Omental fat pad (tissue), 4 donors: Measurements from ENCODE around the gene TTLL13. TPM values are rescaled to one million over a fixed set of nuclear protein-coding genes. Genes with fewer than 3 reads are reported as not detected.

Source experiments
- ATAC-seq: fragments of 150-250 bp; one replicate; pipeline ENCODE4 v1.9.1; 2016; ENCODE audit warnings: mild to moderate bottlenecking, moderate library complexity; ENCODE audit not compliant: low FRiP score
- DNase-seq: peaks from one replicate; pipeline ENCODE4 v3.0.0-alpha.2; 2019; ENCODE audit warnings: low spot score
- CTCF ChIP-seq, 3 donors: fragments of 450-650 bp; IDR thresholded peaks; one replicate each; pipeline ENCODE4 v1.5.1; 2016 to 2017; ENCODE audit warnings: antibody characterized with exemption in 3 of 3, mild to moderate bottlenecking in 3 of 3, moderate library complexity in 2 of 3
- total RNA-seq, 4 donors: library from RNA; depleted of rRNA; stranded (reverse); fragments of >200 nt; gene quantifications; one replicate each; pipeline ENCODE4 v1.1.0, GENCODE V29; 2016

Gene TTLL13
- total RNA-seq, 4 donors from 2014 or later: not detected

GRCh38 chr15:90203922-90204321 is 45.4 kb upstream of the TTLL13 start:
- no peak for DNase-seq
- ATAC-seq: no peak
- no peak for TF ChIP-seq CTCF (IDR thresholded peaks at IDR 0.05)

GRCh38 chr15:90205050-90205848 is 44.1 kb upstream of the TTLL13 start:
- DNase-seq (no peak), ATAC-seq (no peak)
- no peak for TF ChIP-seq CTCF (IDR thresholded peaks at IDR 0.05)

- TF ChIP-seq CTCF (IDR thresholded peaks at IDR 0.05): no peak
- no peak for DNase-seq
- ATAC-seq: peak; percentile 52
These were observed 43.5 kb upstream of the TTLL13 start for GRCh38 chr15:90205886-90206285.

GRCh38 chr15:90207252-90207651 is 42.1 kb upstream of the TTLL13 start:
- ATAC-seq (no peak), DNase-seq (no peak)
- no peak for TF ChIP-seq CTCF (IDR thresholded peaks at IDR 0.05)

GRCh38 chr15:90208356-90208755 is 41.0 kb upstream of the TTLL13 start:
- TF ChIP-seq CTCF (IDR thresholded peaks at IDR 0.05): no peak
- DNase-seq (no peak), ATAC-seq (no peak)

- DNase-seq: no peak
These were observed 39.8 kb upstream of the TTLL13 start for GRCh38 chr15:90209591-90209990.

More at GRCh38 chr15:90209591-90209990, 39.8 kb upstream of the TTLL13 start:
- ATAC-seq: no peak
- TF ChIP-seq CTCF (IDR thresholded peaks at IDR 0.05): no peak
